Tongue (tissue), 2 donors: ENCODE measurements around the gene SMPX. TPM values are rescaled to one million over a fixed set of nuclear protein-coding genes. Genes with fewer than 3 reads are reported as not detected.
A peak's percentile ranks its signal among the peaks of the same experiment; 100 is the strongest.
"Not testable (repeated sequence)": the region's sequence is repeated elsewhere in the genome, so short reads cannot be mapped to it uniquely, and the experiment has no call there.

Source experiments
- DNase-seq: peaks from one replicate; pipeline ENCODE4 v3.0.0-alpha.2; 2015
- total RNA-seq: library from RNA; depleted of rRNA; stranded (reverse); fragments of >200 nt; gene quantifications from one replicate; pipeline ENCODE4 v1.2.3, GENCODE V29; 2014

SMPX gene
- total RNA-seq, result 325 TPM

GRCh38 chrX:21757960-21758359 lies at the start of gene SMPX:
TSS of gene SMPX (minus strand) at chrX:21758116. CDS start at chrX:21754290, 3,826 bp downstream.
- peak; percentile 66 for DNase-seq

- DNase-seq, result no peak
Observed at GRCh38 chrX:21806691-21807090, 48.8 kb upstream of the SMPX start.

- DNase-seq, result peak; percentile 76
Observed at GRCh38 chrX:21802839-21803238, 44.9 kb upstream of the SMPX start.

GRCh38 chrX:21802054-21802670 lies 44.2 kb upstream of the SMPX start:
- peak; percentile 70 for DNase-seq

- DNase-seq, result peak; percentile 18
Observed at GRCh38 chrX:21800344-21800770, 42.4 kb upstream of the SMPX start.

- no peak for DNase-seq
Observed at GRCh38 chrX:21799767-21800166, 41.9 kb upstream of the SMPX start.

- DNase-seq, result peak; percentile 69
Observed at GRCh38 chrX:21798677-21799219, 40.8 kb upstream of the SMPX start.

GRCh38 chrX:21781976-21782375 lies 24.1 kb upstream of the SMPX start:
- peak; percentile 21 for DNase-seq

GRCh38 chrX:21781525-21781924 lies 23.6 kb upstream of the SMPX start:
- DNase-seq, result peak; percentile 75

GRCh38 chrX:21779095-21779494 lies 21.2 kb upstream of the SMPX start:
- peak; percentile 31 for DNase-seq

GRCh38 chrX:21778236-21778635 lies 20.3 kb upstream of the SMPX start:
- peak; percentile 41 for DNase-seq

GRCh38 chrX:21775128-21775527 lies 17.2 kb upstream of the SMPX start:
- not testable (repeated sequence) for DNase-seq

GRCh38 chrX:21773036-21773435 lies 15.1 kb upstream of the SMPX start:
- DNase-seq, result not testable (repeated sequence)

GRCh38 chrX:21770631-21771321 lies 12.9 kb upstream of the SMPX start:
- no peak for DNase-seq

- no peak for DNase-seq
Observed at GRCh38 chrX:21766101-21766500, 8.2 kb upstream of the SMPX start.

GRCh38 chrX:21764008-21764407 lies 6.1 kb upstream of the SMPX start:
- no peak for DNase-seq

- no peak for DNase-seq
Observed at GRCh38 chrX:21758488-21758887, 572 bp upstream of the SMPX start.

- DNase-seq, result no peak
Observed at GRCh38 chrX:21756785-21757529, 959 bp downstream of the SMPX start.

GRCh38 chrX:21749924-21750323 lies 8.0 kb downstream of the SMPX start:
- no peak for DNase-seq

GRCh38 chrX:21748235-21748634 lies 9.7 kb downstream of the SMPX start:
- no peak for DNase-seq

GRCh38 chrX:21747558-21747957 lies 10.4 kb downstream of the SMPX start:
- no peak for DNase-seq

GRCh38 chrX:21745756-21746155 lies 12.2 kb downstream of the SMPX start:
- DNase-seq, result no peak

GRCh38 chrX:21744721-21745120 lies 13.2 kb downstream of the SMPX start:
- DNase-seq, result no peak
